ENCODE results near the gene SMG7.

SMG7 gene

GRCh38 chr1:183473217-183473536 is 878 bp downstream of the SMG7 start:
- TF ChIP-seq TAF1 (IDR thresholded peaks at IDR 0.05; ENCODE audit: borderline replicate concordance, insufficient read depth, low read length) (no peak), FOXP2 (optimal IDR thresholded peaks at IDR 0.05; ENCODE audit: borderline replicate concordance, extremely low read depth, extremely low read length, insufficient read depth) (no peak), POLR2AphosphoS5 (IDR thresholded peaks at IDR 0.05; ENCODE audit: low read depth, low read length) (no peak), SIN3A (IDR thresholded peaks at IDR 0.05; ENCODE audit: borderline replicate concordance, insufficient read depth, low read length) (no peak), REST (IDR thresholded peaks at IDR 0.05; ENCODE audit: insufficient read depth in 1 of 2, low read depth in 2 of 2, low read length in 2 of 2) (no peak)

- no peak for TF ChIP-seq REST (IDR thresholded peaks at IDR 0.05; ENCODE audit: insufficient read depth in 1 of 2, low read depth in 2 of 2, low read length in 2 of 2)
- no peak for TF ChIP-seq FOXP2 (optimal IDR thresholded peaks at IDR 0.05; ENCODE audit: borderline replicate concordance, extremely low read depth, extremely low read length, insufficient read depth)
- TF ChIP-seq POLR2AphosphoS5 (IDR thresholded peaks at IDR 0.05; ENCODE audit: low read depth, low read length), result no peak
- no peak for TF ChIP-seq TAF1 (IDR thresholded peaks at IDR 0.05; ENCODE audit: borderline replicate concordance, insufficient read depth, low read length)
Measured at GRCh38 chr1:183476081-183476480, 3.8 kb downstream of the SMG7 start.

- TF ChIP-seq FOXP2 (optimal IDR thresholded peaks at IDR 0.05; ENCODE audit: borderline replicate concordance, extremely low read depth, extremely low read length, insufficient read depth) (no peak), SIN3A (IDR thresholded peaks at IDR 0.05; ENCODE audit: borderline replicate concordance, insufficient read depth, low read length) (no peak), REST (IDR thresholded peaks at IDR 0.05; ENCODE audit: insufficient read depth in 1 of 2, low read depth in 2 of 2, low read length in 2 of 2) (no peak), TAF1 (IDR thresholded peaks at IDR 0.05; ENCODE audit: borderline replicate concordance, insufficient read depth, low read length) (no peak), POLR2AphosphoS5 (IDR thresholded peaks at IDR 0.05; ENCODE audit: low read depth, low read length) (no peak)
Measured at GRCh38 chr1:183477986-183478781, 5.9 kb downstream of the SMG7 start.

GRCh38 chr1:183480971-183481441 is 8.7 kb downstream of the SMG7 start:
- TF ChIP-seq TAF1 (IDR thresholded peaks at IDR 0.05; ENCODE audit: borderline replicate concordance, insufficient read depth, low read length) (no peak), SIN3A (IDR thresholded peaks at IDR 0.05; ENCODE audit: borderline replicate concordance, insufficient read depth, low read length) (no peak), POLR2AphosphoS5 (IDR thresholded peaks at IDR 0.05; ENCODE audit: low read depth, low read length) (no peak), FOXP2 (optimal IDR thresholded peaks at IDR 0.05; ENCODE audit: borderline replicate concordance, extremely low read depth, extremely low read length, insufficient read depth) (no peak), REST (IDR thresholded peaks at IDR 0.05; ENCODE audit: insufficient read depth in 1 of 2, low read depth in 2 of 2, low read length in 2 of 2) (no peak)
